ENCODE measurements around the gene FAM151B. TPM values are rescaled to one million over a fixed set of nuclear protein-coding genes. Genes with fewer than 3 reads are reported as not detected.

The FAM151B gene
- total and polyA plus RNA-seq, 12 donors = 1.1 to 5.7 (median 3.5) TPM

DNA sequence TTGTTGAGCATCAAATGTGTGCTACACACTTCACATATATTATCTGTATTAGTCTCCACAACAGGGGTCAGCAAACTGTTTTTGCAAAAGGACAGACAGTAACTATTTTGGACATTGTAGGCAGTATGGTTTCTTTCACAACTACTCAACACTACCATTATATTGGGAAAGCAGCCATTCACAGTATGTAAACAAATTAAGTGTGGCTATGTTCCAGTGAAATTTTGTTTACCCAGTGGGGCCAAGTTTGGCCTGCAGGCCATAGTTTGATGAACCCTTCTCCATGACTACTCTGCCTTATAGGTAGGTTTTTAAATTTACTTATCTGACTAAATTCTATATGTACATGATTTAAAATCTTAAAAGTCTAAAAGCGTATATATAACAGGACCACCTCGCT, 13.0 kb upstream of the FAM151B start:
- DNase-seq = no peak
- Histone ChIP-seq H3K36me3 (replicated peaks in 1 of 2) (peaks cover 0 to 29% of the 10 kb centered on the region in 2 donors), H3K4me3 (no peak overlapping the region), H3K27ac (no peak overlapping the region), H3K9me3 (replicated peaks in 1 of 3) (no peaks in the 10 kb centered on the region), H3K27me3 (no peaks in the 10 kb centered on the region), H3K4me1 (replicated peaks in 1 of 2) (no peaks in the 10 kb centered on the region)
- intact Hi-C loops (cut with DNase I) = no loop called here
- TF ChIP-seq CTCF (IDR thresholded peaks at IDR 0.05) (no peak), POLR2A (IDR thresholded peaks at IDR 0.05) (no peak)
- WGBS, 4 donors = 95 to 98% (median 97%) methylated on average over 2 of the region's 2 CpGs

DNA sequence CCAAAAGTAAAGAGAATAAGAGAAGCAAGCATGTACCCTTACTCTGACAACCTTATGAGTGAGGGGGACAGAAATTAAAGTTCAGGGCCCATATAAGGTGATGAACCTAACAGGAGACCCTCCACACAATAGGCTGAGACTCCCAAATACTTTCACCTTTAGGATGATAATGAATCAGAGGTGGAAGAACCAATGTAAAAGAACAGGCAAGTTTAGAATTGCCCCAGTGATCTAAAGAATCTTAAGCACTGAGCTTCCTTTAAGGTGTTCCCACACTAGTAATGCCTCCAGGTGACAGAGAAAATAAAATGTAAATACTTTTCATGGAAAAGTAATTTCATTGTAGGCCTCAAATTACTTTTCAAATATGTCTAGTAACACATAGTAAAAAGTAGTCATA, 8.2 kb upstream of the FAM151B start:
- Histone ChIP-seq H3K4me1 (replicated peaks in 1 of 2) (no peaks in the 10 kb centered on the region), H3K27me3 (no peaks in the 10 kb centered on the region), H3K36me3 (replicated peaks in 1 of 2) (peaks cover 0 to 15% of the 10 kb centered on the region in 2 donors), H3K4me3 (no peak overlapping the region), H3K9me3 (replicated peaks in 1 of 3) (peaks cover 0 to 7% (median 0%) of the 10 kb centered on the region in 3 donors), H3K27ac (no peak overlapping the region)
- TF ChIP-seq POLR2A (IDR thresholded peaks at IDR 0.05) (no peak), CTCF (IDR thresholded peaks at IDR 0.05) (no peak)
- intact Hi-C loops (cut with DNase I) = loop anchor here (10.0 kb wide), 1 partner anchor 195 kb away; no protein-coding TSS in a partner anchor
- DNase-seq = no peak

GRCh38 chr5:80480354-80480753, 7.5 kb upstream of the FAM151B start:
- Histone ChIP-seq H3K4me3 (no peak overlapping the region), H3K27ac (no peak overlapping the region), H3K4me1 (replicated peaks in 1 of 2) (no peaks in the 10 kb centered on the region), H3K9me3 (replicated peaks in 1 of 3) (peaks cover 0 to 7% (median 0%) of the 10 kb centered on the region in 3 donors), H3K27me3 (no peaks in the 10 kb centered on the region), H3K36me3 (replicated peaks in 1 of 2) (peaks cover 0 to 9% of the 10 kb centered on the region in 2 donors)
- intact Hi-C loops (cut with DNase I) = loop anchor here (10.0 kb wide), 1 partner anchor 194 kb away; no protein-coding TSS in a partner anchor
- DNase-seq = no peak
- WGBS, 4 donors = 93 to 99% (median 98%) methylated on average over 2 of the region's 2 CpGs
- no peak for TF ChIP-seq CTCF (IDR thresholded peaks at IDR 0.05)
- TF ChIP-seq POLR2A (IDR thresholded peaks at IDR 0.05) = no peak

DNA sequence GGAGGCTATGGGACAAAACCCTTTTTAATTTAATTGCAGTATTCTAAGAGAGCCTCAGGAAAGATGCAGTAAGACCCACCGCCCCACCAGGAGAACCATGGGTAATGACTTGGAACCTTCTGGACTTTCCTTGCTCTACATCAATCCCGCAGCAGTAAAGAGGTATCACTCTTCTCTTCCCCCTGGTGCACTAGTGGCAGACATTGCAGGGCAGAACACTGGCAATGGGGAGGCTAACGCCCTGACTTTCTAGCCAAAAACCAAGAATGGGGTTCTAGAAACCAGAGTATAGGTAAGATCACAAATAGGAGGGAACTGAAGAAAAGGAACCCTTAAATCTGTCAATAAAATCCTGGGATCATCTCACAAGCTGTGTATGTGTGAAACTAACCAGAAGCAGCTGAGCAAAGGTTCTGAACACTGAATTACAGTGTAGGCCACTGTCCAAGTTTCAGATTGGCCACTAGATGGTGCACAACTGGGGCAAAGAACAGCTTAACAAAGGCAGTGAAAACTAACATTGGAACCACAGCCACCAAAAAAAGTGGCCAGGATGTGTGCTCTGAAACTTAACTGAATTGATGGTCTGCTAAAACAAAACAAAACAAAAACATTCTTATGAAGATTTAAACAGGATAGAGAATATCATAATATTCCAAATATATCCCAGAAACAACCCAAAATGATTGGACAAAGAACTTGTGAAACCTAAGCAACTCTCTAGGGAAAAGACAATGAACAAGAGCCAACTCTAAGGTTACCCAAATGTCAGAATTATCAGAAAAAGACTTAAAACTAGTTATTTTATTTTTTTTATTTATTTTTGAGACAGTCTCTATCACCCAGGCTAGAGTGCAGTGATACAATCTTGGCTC, 6.6 kb upstream of the FAM151B start:
- intact Hi-C loops (cut with DNase I) = loop anchor here (10.0 kb wide), 1 partner anchor 194 kb away; no protein-coding TSS in a partner anchor
- Histone ChIP-seq H3K36me3 (replicated peaks in 1 of 2) (no peaks in the 10 kb centered on the region), H3K27ac (no peak overlapping the region), H3K9me3 (replicated peaks in 1 of 3) (peaks cover 0 to 7% (median 0%) of the 10 kb centered on the region in 3 donors), H3K27me3 (no peaks in the 10 kb centered on the region), H3K4me1 (replicated peaks in 1 of 2) (no peaks in the 10 kb centered on the region), H3K4me3 (no peak overlapping the region)
- 95 to 98% (median 96%) methylated on average over 3 of the region's 3 CpGs for WGBS, 4 donors
- no peak for TF ChIP-seq POLR2A (IDR thresholded peaks at IDR 0.05)
- peak; percentile 34 to 65 (median 50) for TF ChIP-seq CTCF (IDR thresholded peaks at IDR 0.05)
- DNase-seq = peak in 6 of 7 donors; percentile 20 to 54 (median 34)
